ENCODE measurements around the gene APEH. TPM values are rescaled to one million over a fixed set of nuclear protein-coding genes. Genes with fewer than 3 reads are reported as not detected.

APEH gene
- total RNA-seq, 2 experiments from 2014 or later = 110 to 137 TPM

DNA sequence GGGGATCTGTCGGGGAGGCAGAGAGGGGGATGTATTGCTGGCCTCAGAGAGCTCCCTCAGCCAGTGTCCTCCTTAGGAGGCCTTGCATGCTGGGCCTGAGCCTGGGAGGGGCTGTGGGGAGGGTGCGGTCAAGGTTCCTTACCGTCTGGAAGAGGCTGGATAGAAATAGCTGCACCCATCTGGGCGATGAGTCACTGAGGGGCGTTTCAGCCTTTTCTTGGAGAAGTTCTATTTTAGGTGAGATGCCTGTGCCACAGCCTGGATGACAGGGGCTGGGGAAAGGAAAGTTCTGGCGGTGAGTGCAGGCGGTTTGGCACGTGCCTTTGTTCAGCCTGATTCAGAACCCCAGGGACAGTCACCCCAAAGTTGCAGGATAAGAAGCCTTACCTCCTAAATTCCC is 35.7 kb upstream of the APEH start:
- ATAC-seq (no peak), DNase-seq (no peak)
- Mint-ChIP-seq H3K4me3 (no peak overlapping the region), H3K27ac (no peak overlapping the region), H3K9me3 (ENCODE audit: low read depth) (no peaks in the 10 kb centered on the region), H3K27me3 (no peaks in the 10 kb centered on the region), H3K36me3 (ENCODE audit: low read depth) (no peaks in the 10 kb centered on the region), H3K4me1 (peaks cover 3% of the 10 kb centered on the region)
- intact Hi-C loops (cut with DNase I, micrococcal nuclease) = no loop called here
- CTCF ChIA-PET = interaction anchor here (0.6 kb wide), 1 partner anchor 33 kb away, joined by 3 read pairs; no protein-coding TSS in a partner anchor
- POLR2A ChIA-PET = interaction anchor here (0.6 kb wide), 1 partner anchor 427 kb away, joined by 3 read pairs; no protein-coding TSS in a partner anchor

DNA sequence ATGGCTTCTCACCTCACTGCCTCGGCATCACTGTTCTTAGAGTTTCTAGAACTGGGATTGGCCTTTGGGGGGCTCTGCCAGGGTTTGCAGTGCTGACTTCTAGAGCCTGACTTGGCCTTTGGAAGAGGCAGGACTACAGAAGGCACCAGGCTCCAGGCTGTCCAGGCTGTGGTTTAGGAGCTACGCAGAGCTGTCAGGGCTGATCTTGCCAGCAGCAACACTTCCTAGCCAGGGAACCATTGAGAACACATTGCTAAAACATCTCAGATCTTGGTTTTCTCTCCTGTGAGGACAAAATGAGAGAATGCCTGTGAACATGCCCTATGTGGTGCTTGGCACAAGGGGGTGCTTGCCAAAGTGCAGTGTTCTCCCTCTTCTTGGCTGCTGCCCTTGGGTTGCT is 34.6 kb upstream of the APEH start:
- ATAC-seq (no peak), DNase-seq (no peak)
- Mint-ChIP-seq H3K27ac (no peak overlapping the region), H3K27me3 (no peaks in the 10 kb centered on the region), H3K9me3 (ENCODE audit: low read depth) (no peaks in the 10 kb centered on the region), H3K4me1 (peaks cover 3% of the 10 kb centered on the region), H3K4me3 (no peak overlapping the region), H3K36me3 (ENCODE audit: low read depth) (no peaks in the 10 kb centered on the region)
- intact Hi-C loops (cut with DNase I, micrococcal nuclease) = no loop called here
- ChIA-PET POLR2A (interaction anchor here (0.6 kb wide), 1 partner anchor 225 kb away, joined by 4 read pairs; no protein-coding TSS in a partner anchor), CTCF (no interaction called here)

DNA sequence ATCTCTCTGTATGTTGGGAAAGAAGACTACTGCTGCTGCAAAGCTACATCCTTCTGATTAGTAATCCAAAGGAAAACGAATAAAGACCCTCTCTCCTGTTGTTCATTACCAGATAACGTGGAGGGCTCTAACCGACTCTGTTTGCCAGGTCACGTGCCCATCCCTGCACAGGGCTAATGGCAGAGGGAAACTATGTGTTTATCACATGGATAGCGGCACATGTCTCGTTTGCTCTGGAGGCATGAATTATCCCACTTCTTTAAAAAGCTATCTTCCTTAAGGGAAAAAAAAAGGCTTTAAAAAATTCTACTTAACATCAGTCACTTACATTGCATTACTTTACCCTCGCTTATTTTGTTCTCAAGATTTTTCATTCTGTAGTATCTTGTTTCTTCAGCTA is 32.9 kb upstream of the APEH start:
- intact Hi-C loops (cut with DNase I, micrococcal nuclease) = no loop called here
- no peaks in the 10 kb centered on the region for H3K36me3 Mint-ChIP-seq (ENCODE audit: low read depth)
- H3K27ac Mint-ChIP-seq = no peak overlapping the region
- ATAC-seq (no peak), DNase-seq (no peak)
- ChIA-PET CTCF (no interaction called here), POLR2A (no interaction called here)
- H3K4me1 Mint-ChIP-seq = peaks cover 3% of the 10 kb centered on the region
- no peaks in the 10 kb centered on the region for H3K9me3 Mint-ChIP-seq (ENCODE audit: low read depth)
- no peaks in the 10 kb centered on the region for H3K27me3 Mint-ChIP-seq
- H3K4me3 Mint-ChIP-seq = no peak overlapping the region

DNA sequence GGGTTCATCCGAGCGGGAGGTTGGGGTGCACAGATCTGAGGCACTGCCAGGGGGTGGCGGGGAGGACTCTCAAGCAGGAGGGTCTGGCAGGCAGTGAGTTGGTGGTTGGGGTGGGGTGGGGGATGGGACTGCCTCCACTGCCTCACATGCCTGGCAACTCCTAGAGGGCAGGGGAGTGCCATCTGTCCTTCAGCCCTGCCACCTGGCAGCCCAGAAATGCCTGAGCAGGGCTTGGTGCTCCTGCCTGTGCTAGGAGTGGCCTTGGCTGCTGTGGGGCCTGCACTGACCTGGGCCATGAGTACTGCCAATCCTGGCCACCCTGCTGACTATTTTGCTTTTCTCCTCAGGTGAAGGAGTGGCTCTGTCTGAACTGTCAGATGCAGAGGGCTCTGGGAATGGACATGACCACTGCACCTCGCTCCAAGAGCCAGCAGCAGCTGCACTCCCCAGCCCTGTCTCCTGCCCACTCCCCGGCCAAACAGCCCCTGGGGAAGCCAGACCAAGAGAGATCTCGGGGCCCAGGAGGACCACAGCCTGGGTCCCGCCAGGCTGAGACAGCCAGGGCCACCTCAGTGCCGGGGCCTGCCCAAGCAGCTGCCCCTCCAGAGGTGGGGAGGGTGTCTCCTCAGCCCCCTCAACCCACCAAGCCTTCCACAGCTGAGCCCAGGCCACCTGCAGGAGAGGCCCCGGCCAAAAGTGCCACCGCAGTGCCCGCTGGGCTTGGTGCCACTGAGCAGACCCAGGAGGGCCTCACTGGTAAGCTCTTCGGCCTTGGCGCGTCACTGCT is 32.0 kb upstream of the APEH start:
- Mint-ChIP-seq H3K27me3 (no peaks in the 10 kb centered on the region), H3K4me1 (peaks cover under 1% of the 10 kb centered on the region), H3K9me3 (ENCODE audit: low read depth) (no peaks in the 10 kb centered on the region), H3K27ac (no peak overlapping the region), H3K36me3 (ENCODE audit: low read depth) (no peaks in the 10 kb centered on the region), H3K4me3 (no peak overlapping the region)
- DNase-seq (no peak), ATAC-seq (no peak)
- intact Hi-C loops (cut with DNase I, micrococcal nuclease) = no loop called here
- ChIA-PET CTCF (no interaction called here), POLR2A (interaction anchor here (0.6 kb wide), 1 partner anchor 53 kb away, joined by 7 read pairs; no protein-coding TSS in a partner anchor)

DNA sequence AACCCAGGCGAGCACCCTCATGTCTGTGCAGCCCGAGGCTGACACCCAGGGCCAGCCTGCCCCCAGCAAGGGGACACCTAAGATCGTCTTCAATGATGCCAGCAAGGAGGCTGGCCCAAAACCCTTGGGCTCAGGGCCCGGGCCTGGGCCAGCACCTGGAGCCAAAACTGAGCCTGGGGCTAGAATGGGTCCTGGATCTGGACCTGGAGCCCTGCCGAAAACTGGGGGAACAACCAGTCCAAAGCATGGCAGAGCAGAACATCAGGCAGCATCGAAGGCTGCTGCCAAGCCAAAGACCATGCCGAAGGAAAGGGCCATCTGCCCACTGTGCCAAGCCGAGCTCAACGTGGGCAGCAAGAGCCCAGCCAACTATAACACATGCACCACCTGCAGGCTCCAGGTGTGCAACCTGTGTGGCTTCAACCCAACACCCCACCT is 31.4 kb upstream of the APEH start:
- no peak for DNase-seq
- intact Hi-C loops (cut with DNase I, micrococcal nuclease) = no loop called here
- CTCF ChIA-PET = interaction anchor here (0.6 kb wide), 1 partner anchor 102 kb away, joined by 3 read pairs; no protein-coding TSS in a partner anchor
- Mint-ChIP-seq H3K4me3 (no peak overlapping the region), H3K4me1 (no peaks in the 10 kb centered on the region), H3K27ac (no peak overlapping the region), H3K9me3 (ENCODE audit: low read depth) (no peaks in the 10 kb centered on the region), H3K36me3 (ENCODE audit: low read depth) (no peaks in the 10 kb centered on the region), H3K27me3 (no peaks in the 10 kb centered on the region)
- no peak for ATAC-seq
- POLR2A ChIA-PET = interaction anchor here (0.6 kb wide), 1 partner anchor 52 kb away, joined by 7 read pairs; no protein-coding TSS in a partner anchor

DNA sequence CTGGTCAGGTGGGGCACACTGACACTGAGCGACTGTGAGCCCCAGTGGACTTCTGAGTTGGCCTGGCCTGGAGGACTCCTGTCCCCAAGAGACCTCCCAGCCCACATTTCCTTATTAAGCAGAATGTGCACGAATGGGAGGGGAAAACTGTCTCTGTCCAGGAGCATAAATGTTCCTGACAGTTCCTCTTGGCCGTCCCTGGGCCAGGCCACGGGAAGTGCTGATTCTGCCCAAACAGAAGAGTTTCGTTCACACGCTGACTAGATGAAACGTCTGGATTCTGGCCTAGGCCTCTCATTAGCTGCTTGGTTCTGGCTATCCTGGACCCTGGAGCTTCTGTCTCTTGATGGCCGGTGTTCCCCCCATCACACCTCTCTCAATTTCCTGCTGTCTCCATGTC is 29.5 kb upstream of the APEH start:
- intact Hi-C loops (cut with DNase I, micrococcal nuclease) = no loop called here
- Mint-ChIP-seq H3K4me3 (no peak overlapping the region), H3K27ac (no peak overlapping the region), H3K36me3 (ENCODE audit: low read depth) (no peaks in the 10 kb centered on the region), H3K4me1 (no peaks in the 10 kb centered on the region), H3K27me3 (no peaks in the 10 kb centered on the region), H3K9me3 (ENCODE audit: low read depth) (no peaks in the 10 kb centered on the region)
- no peak for DNase-seq
- ChIA-PET POLR2A (no interaction called here), CTCF (no interaction called here)
- ATAC-seq = no peak

DNA sequence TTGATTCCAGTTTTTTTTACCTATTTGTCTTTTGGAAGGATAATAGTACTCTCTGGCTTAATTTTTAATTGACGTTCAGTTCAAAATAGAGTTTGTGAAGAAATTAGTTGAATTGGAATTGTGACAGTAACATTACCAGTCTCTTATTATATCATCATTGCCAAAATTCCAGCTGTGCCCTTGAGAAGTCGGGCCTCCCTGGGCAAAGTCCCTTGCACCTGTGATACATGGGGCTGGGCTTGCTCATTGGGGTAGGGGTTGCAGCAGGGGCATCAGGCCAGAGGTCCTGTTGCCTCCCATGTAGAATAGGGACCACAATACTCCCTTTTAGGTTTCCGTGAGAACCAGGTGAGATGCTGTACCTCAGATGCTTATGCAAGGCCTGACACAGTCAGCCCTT is 27.9 kb upstream of the APEH start:
- ATAC-seq (no peak), DNase-seq (no peak)
- ChIA-PET POLR2A (interaction anchor here (0.6 kb wide), 1 partner anchor 168 kb away, joined by 3 read pairs; the partner anchor contains the start of gene UBA7), CTCF (no interaction called here)
- Mint-ChIP-seq H3K4me1 (no peaks in the 10 kb centered on the region), H3K27ac (no peak overlapping the region), H3K4me3 (no peak overlapping the region), H3K9me3 (ENCODE audit: low read depth) (no peaks in the 10 kb centered on the region), H3K36me3 (ENCODE audit: low read depth) (no peaks in the 10 kb centered on the region), H3K27me3 (no peaks in the 10 kb centered on the region)
- intact Hi-C loops (cut with DNase I, micrococcal nuclease) = no loop called here

DNA sequence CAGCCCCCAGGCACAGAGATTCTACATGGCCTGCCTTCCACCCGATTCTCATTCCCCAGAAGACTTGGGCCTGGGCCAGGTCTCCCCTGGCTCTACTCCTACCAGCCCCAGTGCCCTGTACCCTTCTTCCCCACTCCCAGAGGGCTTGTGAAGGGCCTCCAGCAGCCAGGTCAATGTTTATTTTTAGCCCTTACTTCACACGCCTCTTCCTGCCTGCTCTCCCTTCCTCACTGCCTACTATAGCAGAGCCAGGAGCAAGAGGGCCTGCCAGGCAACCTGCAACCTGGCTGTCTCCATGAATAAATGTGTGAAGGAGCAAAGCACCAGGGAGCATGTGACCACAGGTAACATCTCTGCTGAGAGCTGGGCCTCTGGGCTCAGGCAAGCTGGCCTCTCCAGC is 26.4 kb upstream of the APEH start:
- POLR2A ChIA-PET = no interaction called here
- CTCF ChIA-PET = interaction anchor here (0.6 kb wide), 1 partner anchor 172 kb away, joined by 3 read pairs; no protein-coding TSS in a partner anchor
- intact Hi-C loops (cut with DNase I, micrococcal nuclease) = no loop called here
- Mint-ChIP-seq H3K27me3 (no peaks in the 10 kb centered on the region), H3K4me1 (no peaks in the 10 kb centered on the region), H3K9me3 (ENCODE audit: low read depth) (no peaks in the 10 kb centered on the region), H3K36me3 (ENCODE audit: low read depth) (no peaks in the 10 kb centered on the region), H3K4me3 (no peak overlapping the region), H3K27ac (no peak overlapping the region)
- DNase-seq = no peak
- no peak for ATAC-seq

DNA sequence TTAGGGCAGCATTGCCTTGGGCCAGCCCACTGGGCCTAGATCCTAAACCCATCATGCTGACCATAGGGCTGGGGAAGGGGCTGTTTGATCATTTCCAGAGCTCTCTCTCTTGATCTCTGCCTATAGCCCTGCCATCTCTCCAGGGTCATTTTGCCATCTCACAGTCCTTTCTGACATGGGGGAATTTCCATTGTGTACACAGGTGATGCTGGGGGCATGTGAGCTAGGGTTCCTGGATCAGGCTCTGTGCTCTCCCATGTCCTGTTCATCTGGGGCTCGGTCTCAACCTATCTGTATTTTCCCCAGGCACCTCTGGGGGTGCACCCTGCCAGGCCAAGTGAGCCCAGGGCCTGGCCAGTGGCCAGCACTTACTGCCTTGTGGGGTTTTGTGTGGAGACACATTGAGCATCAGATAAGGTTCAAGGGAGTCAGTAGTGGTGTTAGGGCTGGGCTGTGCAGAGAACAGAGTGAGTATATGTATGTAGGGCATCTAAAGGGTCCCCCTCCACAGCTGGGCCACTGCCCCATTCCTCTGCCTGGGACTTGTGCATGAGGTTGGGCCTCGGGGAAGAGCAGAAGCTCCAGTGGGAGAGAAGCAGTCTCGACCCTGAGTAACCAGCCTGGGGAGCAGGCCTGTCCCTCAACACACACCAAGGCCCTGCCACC is 25.7 kb upstream of the APEH start:
- H3K27me3 Mint-ChIP-seq = no peaks in the 10 kb centered on the region
- intact Hi-C loops (cut with DNase I, micrococcal nuclease) = no loop called here
- no peak overlapping the region for H3K27ac Mint-ChIP-seq
- no peak for DNase-seq
- H3K9me3 Mint-ChIP-seq (ENCODE audit: low read depth) = no peaks in the 10 kb centered on the region
- H3K4me3 Mint-ChIP-seq = no peak overlapping the region
- no peaks in the 10 kb centered on the region for H3K36me3 Mint-ChIP-seq (ENCODE audit: low read depth)
- ATAC-seq = no peak
- ChIA-PET POLR2A (no interaction called here), CTCF (interaction anchor here (0.6 kb wide), 1 partner anchor 171 kb away, joined by 3 read pairs; no protein-coding TSS in a partner anchor)
- H3K4me1 Mint-ChIP-seq = no peaks in the 10 kb centered on the region

DNA sequence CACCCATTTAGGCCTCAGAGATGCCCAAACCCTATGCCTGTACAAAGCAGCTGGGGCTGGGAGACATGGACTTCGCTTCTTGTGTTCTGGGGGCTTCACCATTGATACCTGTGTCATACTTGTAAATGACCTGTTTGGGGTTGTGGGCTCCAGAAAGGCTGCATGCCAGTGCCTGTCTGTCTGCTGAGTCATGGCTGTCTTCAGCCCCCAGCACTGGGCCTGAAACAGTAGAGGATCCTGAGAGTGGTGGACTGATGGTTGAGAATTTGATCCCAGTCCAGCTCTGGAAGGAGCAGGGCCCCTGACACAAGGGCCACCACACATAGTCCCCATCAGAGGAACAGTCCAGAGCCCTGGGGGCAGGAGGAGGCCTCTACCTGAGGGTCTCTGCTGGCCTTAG is 24.6 kb upstream of the APEH start:
- H3K27me3 Mint-ChIP-seq = no peaks in the 10 kb centered on the region
- DNase-seq = no peak
- ChIA-PET CTCF (interaction anchor here (0.6 to 0.7 kb wide), 2 partner anchors 206 to 979 kb away, joined by 3 read pairs; no protein-coding TSS in a partner anchor), POLR2A (no interaction called here)
- no peak overlapping the region for H3K27ac Mint-ChIP-seq
- intact Hi-C loops (cut with DNase I, micrococcal nuclease) = no loop called here
- H3K4me1 Mint-ChIP-seq = no peaks in the 10 kb centered on the region
- H3K4me3 Mint-ChIP-seq = no peak overlapping the region
- H3K9me3 Mint-ChIP-seq (ENCODE audit: low read depth) = no peaks in the 10 kb centered on the region
- no peaks in the 10 kb centered on the region for H3K36me3 Mint-ChIP-seq (ENCODE audit: low read depth)
- ATAC-seq = no peak

DNA sequence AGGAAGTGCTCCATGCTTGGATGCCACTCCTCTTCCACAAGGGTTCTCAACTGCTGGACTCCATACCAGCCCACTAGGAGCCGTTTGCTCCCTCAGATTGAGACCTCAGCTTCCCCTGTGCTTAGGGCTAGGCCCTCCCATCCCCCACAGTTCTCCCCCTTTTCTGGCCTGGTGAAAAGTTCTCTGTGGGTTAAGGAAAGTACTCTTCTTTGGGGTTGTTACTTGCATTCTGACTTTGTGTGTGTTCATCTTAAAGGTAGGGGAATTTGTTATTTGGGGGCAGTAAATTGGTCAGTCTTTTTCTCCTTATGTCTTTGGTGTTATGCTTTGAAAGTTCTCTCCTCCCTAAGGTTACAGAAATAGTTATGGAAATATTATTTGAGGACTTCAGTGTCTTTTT is 24.0 kb upstream of the APEH start:
- ChIA-PET POLR2A (no interaction called here), CTCF (interaction anchor here (0.7 kb wide), 1 partner anchor 205 kb away, joined by 3 read pairs; no protein-coding TSS in a partner anchor)
- H3K9me3 Mint-ChIP-seq (ENCODE audit: low read depth) = no peaks in the 10 kb centered on the region

DNA sequence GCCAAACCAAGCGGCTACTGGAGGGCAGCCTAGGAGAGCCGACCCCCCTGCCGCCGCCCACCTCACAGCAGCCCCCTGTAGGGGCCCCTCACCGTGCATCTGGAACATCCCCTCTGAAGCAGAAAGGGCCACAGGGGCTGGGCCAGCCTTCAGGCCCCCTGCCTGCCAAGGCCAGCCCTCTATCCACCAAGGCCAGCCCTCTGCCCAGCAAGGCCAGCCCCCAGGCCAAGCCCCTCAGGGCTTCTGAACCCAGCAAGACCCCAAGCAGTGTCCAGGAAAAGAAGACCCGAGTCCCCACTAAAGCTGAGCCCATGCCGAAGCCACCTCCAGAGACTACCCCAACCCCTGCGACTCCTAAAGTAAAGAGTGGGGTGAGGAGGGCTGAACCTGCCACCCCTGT is 23.5 kb upstream of the APEH start:
- Mint-ChIP-seq H3K27me3 (no peaks in the 10 kb centered on the region), H3K27ac (no peak overlapping the region), H3K36me3 (ENCODE audit: low read depth) (no peaks in the 10 kb centered on the region), H3K9me3 (ENCODE audit: low read depth) (no peaks in the 10 kb centered on the region), H3K4me1 (no peaks in the 10 kb centered on the region), H3K4me3 (no peak overlapping the region)
- CTCF ChIA-PET = no interaction called here
- POLR2A ChIA-PET = no interaction called here
- intact Hi-C loops (cut with DNase I, micrococcal nuclease) = no loop called here
- DNase-seq (no peak), ATAC-seq (no peak)

More for the DNA sequence above, 24.0 kb upstream of the APEH start:
- Mint-ChIP-seq H3K27ac (no peak overlapping the region), H3K27me3 (no peaks in the 10 kb centered on the region), H3K36me3 (ENCODE audit: low read depth) (no peaks in the 10 kb centered on the region), H3K4me1 (no peaks in the 10 kb centered on the region), H3K4me3 (no peak overlapping the region)
- intact Hi-C loops (cut with DNase I, micrococcal nuclease) = no loop called here
- ATAC-seq (no peak), DNase-seq (no peak)

Data from activated CD4-positive, alpha-beta T cell treated with anti-CD3 and anti-CD28 coated beads for 36 hours (primary cell).